ENCODE measurements around the gene IFIT1.
"Not testable (repeated sequence)": the region's sequence is repeated elsewhere in the genome, so short reads cannot be mapped to it uniquely, and the experiment has no call there.

- not testable (repeated sequence) for TF ChIP-seq POLR2A, CTCF (IDR thresholded peaks at IDR 0.05)
Observed at GRCh38 chr10:89444819-89445218, 52.4 kb downstream of the IFIT1 start.

All from esophagus squamous epithelium (tissue), 4 donors.